HEK293T (cell line): ENCODE data around the gene ZNF814.

Experiments
- ARNT ChIP-seq: fragments of 450-650 bp; IDR thresholded peaks from 2 replicates; pipeline ENCODE4 v1.6.1; 2017; ENCODE audit warnings: mild to moderate bottlenecking
- BHLHE40 ChIP-seq: fragments of 450-650 bp; IDR thresholded peaks from 2 replicates; pipeline ENCODE4 v1.6.1; 2016; ENCODE audit warnings: mild to moderate bottlenecking, moderate library complexity, borderline replicate concordance
- ELF4 ChIP-seq: fragments of 450-650 bp; IDR thresholded peaks from 2 replicates; pipeline ENCODE4 v1.6.1; 2017; ENCODE audit warnings: antibody characterized with exemption
- FOXA1 ChIP-seq: fragments of 450-650 bp; IDR thresholded peaks from 2 replicates; pipeline ENCODE4 v1.6.1; 2016; ENCODE audit warnings: mild to moderate bottlenecking
- FOXM1 ChIP-seq: fragments of 450-650 bp; IDR thresholded peaks from 2 replicates; pipeline ENCODE4 v1.6.1; 2017; ENCODE audit warnings: mild to moderate bottlenecking, borderline replicate concordance
- HDGF ChIP-seq: fragments of 450-650 bp; IDR thresholded peaks from 2 replicates; pipeline ENCODE4 v1.6.1; 2017; ENCODE audit warnings: antibody characterized with exemption, borderline replicate concordance
- L3MBTL2 ChIP-seq: fragments of 450-650 bp; conservative IDR thresholded peaks from 2 replicates; pipeline ENCODE4 v1.6.1; 2016; ENCODE audit warnings: mild to moderate bottlenecking
- LEF1 ChIP-seq: fragments of 450-650 bp; IDR thresholded peaks from 2 replicates; pipeline ENCODE4 v1.6.1; 2017; ENCODE audit warnings: mild to moderate bottlenecking, borderline replicate concordance
- NFRKB ChIP-seq: fragments of 450-650 bp; IDR thresholded peaks from 2 replicates; pipeline ENCODE4 v1.6.1; 2016; ENCODE audit warnings: mild to moderate bottlenecking, moderate library complexity
- PKNOX1 ChIP-seq: fragments of 450-650 bp; IDR thresholded peaks from 2 replicates; pipeline ENCODE4 v1.6.1; 2016
- SP1 ChIP-seq: fragments of 450-650 bp; IDR thresholded peaks from 2 replicates; pipeline ENCODE4 v1.6.1; 2017
- SUZ12 ChIP-seq: fragments of 450-650 bp; IDR thresholded peaks from 2 replicates; pipeline ENCODE4 v1.6.1; 2016; ENCODE audit warnings: mild to moderate bottlenecking
- TARDBP ChIP-seq: fragments of 450-650 bp; IDR thresholded peaks from 2 replicates; pipeline ENCODE4 v1.6.1; 2016
- ZNF384 ChIP-seq: fragments of 450-650 bp; IDR thresholded peaks from 2 replicates; pipeline ENCODE4 v1.6.1; 2016

DNA sequence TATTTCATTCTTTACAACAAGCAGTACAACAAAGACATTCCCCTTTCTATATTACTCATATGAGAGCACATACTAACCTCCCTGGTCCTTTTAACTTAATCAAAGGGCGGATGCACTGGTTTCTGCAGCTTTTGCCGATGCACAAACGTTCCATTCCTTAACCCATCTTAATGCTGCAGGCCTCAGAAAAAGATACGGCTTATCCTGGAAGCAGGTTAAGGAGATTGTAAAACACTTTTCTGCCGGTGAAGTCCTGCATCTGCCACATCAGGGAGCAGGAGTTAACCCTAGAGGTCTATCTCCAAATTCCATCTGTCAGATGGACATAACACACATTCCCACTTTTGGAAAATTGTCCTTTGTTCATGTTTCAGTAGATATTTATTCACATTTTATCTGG is 11.5 kb upstream of the ZNF814 start:
- TF ChIP-seq SP1: no peak
- no peak for TF ChIP-seq NFRKB
- TF ChIP-seq HDGF: no peak
- TF ChIP-seq FOXA1: no peak
- TF ChIP-seq TARDBP: no peak
- TF ChIP-seq ARNT: no peak
- no peak for TF ChIP-seq FOXM1
- TF ChIP-seq LEF1: no peak
- no peak for TF ChIP-seq BHLHE40
- TF ChIP-seq ELF4: no peak
- no peak for TF ChIP-seq PKNOX1
- no peak for TF ChIP-seq L3MBTL2
- TF ChIP-seq SUZ12: no peak
- no peak for TF ChIP-seq ZNF384
